ENCODE results near the gene SPINK14.

SPINK14 gene

GRCh38 chr5:148168246-148168645 is at the start of gene SPINK14:
Gene SPINK14, plus strand, starts transcription at chr5:148168546. Its CDS starts 1,187 bp downstream, at chr5:148169733.
- DNase-seq: no peak

GRCh38 chr5:148120317-148120716 is 48.0 kb upstream of the SPINK14 start:
- DNase-seq: no peak

- DNase-seq: no peak
Measured at GRCh38 chr5:148125641-148126040, 42.7 kb upstream of the SPINK14 start.

- no peak for DNase-seq
Measured at GRCh38 chr5:148135091-148136048, 33.0 kb upstream of the SPINK14 start.

GRCh38 chr5:148140846-148141245 is 27.5 kb upstream of the SPINK14 start:
- no peak for DNase-seq

- no peak for DNase-seq
Measured at GRCh38 chr5:148141645-148142044, 26.7 kb upstream of the SPINK14 start.

GRCh38 chr5:148145916-148146315 is 22.4 kb upstream of the SPINK14 start:
- no peak for DNase-seq

- DNase-seq: no peak
Measured at GRCh38 chr5:148146487-148146886, 21.9 kb upstream of the SPINK14 start.

- DNase-seq: no peak
Measured at GRCh38 chr5:148147415-148147814, 20.9 kb upstream of the SPINK14 start.

GRCh38 chr5:148151872-148152271 is 16.5 kb upstream of the SPINK14 start:
- DNase-seq: no peak

- DNase-seq: no peak
Measured at GRCh38 chr5:148152781-148153180, 15.6 kb upstream of the SPINK14 start.

GRCh38 chr5:148156609-148157008 is 11.7 kb upstream of the SPINK14 start:
- no peak for DNase-seq

GRCh38 chr5:148162038-148162437 is 6.3 kb upstream of the SPINK14 start:
- DNase-seq: no peak

- no peak for DNase-seq
Measured at GRCh38 chr5:148163345-148163744, 5.0 kb upstream of the SPINK14 start.

- no peak for DNase-seq
Measured at GRCh38 chr5:148166550-148167283, 1.6 kb upstream of the SPINK14 start.

- no peak for DNase-seq
Measured at GRCh38 chr5:148172377-148172776, 4.0 kb downstream of the SPINK14 start.

- no peak for DNase-seq
Measured at GRCh38 chr5:148176480-148176879, 8.1 kb downstream of the SPINK14 start.

- DNase-seq: no peak
Measured at GRCh38 chr5:148177207-148177606, 8.9 kb downstream of the SPINK14 start.

- no peak for DNase-seq
Measured at GRCh38 chr5:148179234-148179824, 11.0 kb downstream of the SPINK14 start.

- no peak for DNase-seq
Measured at GRCh38 chr5:148186248-148187003, 18.1 kb downstream of the SPINK14 start.

GRCh38 chr5:148191010-148191409 is 22.7 kb downstream of the SPINK14 start:
- no peak for DNase-seq

GRCh38 chr5:148193202-148193601 is 24.9 kb downstream of the SPINK14 start:
- DNase-seq: no peak

- DNase-seq: no peak
Measured at GRCh38 chr5:148201151-148201550, 32.8 kb downstream of the SPINK14 start.

All from right hindlimb (tissue), 1 donor.